ENCODE data around the gene L1TD1. TPM values are rescaled to one million over a fixed set of nuclear protein-coding genes. Genes with fewer than 3 reads are reported as not detected.
"Not testable (repeated sequence)": the region's sequence is repeated elsewhere in the genome, so short reads cannot be mapped to it uniquely, and the experiment has no call there.

The L1TD1 gene
- total RNA-seq (1 to 10 TPM in 1 of 2 donors, under 1 TPM in 1; 0.46 to 2.0 TPM), polyA plus RNA-seq (under 1 TPM; 0.28 to 0.77 TPM)
- long read RNA-seq, donor 1, result 0 reads
- long read RNA-seq, donor 2, result 0 reads
- long read RNA-seq, donor 3, result 0 reads
- long read RNA-seq, donor 4, partial matches to known transcripts, result 18 of 18 reads
- long read RNA-seq, donor 4, other reads (novel, unspliced or antisense), result 0 of 18 reads
- long read RNA-seq, donor 5, partial matches to known transcripts, result 0 of 1 reads
- long read RNA-seq, donor 5, other reads (novel, unspliced or antisense), result 0 of 1 reads

- Histone ChIP-seq H3K4me1 (ENCODE audit: control insufficient read depth in 5 of 5, insufficient read depth in 5 of 5, low read length in 5 of 5) (peaks cover 0 to 8% (median 0%) of the 10 kb centered on the region in 5 donors), H3K36me3 (ENCODE audit: control insufficient read depth in 4 of 4, insufficient read depth in 4 of 4, low read length in 4 of 4) (no peaks in the 10 kb centered on the region), H3K9ac (ENCODE audit: insufficient read depth in 1 of 2, low read length in 2 of 2) (peak within 1 kb of the TSS in 1 of 2 donors; percentile 28), H3K27ac (ENCODE audit: low read depth in 1 of 2, low read length in 1 of 2) (no peak within 1 kb of the TSS), H3K9me3 (ENCODE audit: control insufficient read depth in 4 of 4, insufficient read depth in 3 of 4, low read length in 3 of 4) (no peaks in the 10 kb centered on the region), H3K27me3 (ENCODE audit: control insufficient read depth in 3 of 3, insufficient read depth in 3 of 3, low read length in 2 of 3) (peaks cover 0 to 5% (median 4%) of the 10 kb centered on the region in 3 donors), H3K4me3 (no peak within 1 kb of the TSS)
- DNase-seq (peak; percentile 85 to 91 (median 86)), ATAC-seq (ENCODE audit: insufficient read depth, low FRiP score) (no peak)
- TF ChIP-seq CTCF (IDR thresholded peaks at IDR 0.05; ENCODE audit: control extremely low read depth, extremely low read depth), result no peak
- WGBS, 2 donors, result 14 to 15% methylated on average over 54 to 55 of the region's 55 CpGs
Observed at GRCh38 chr1:62194651-62195544, at the start of gene L1TD1. Gene L1TD1 (plus strand): TSS chr1:62194849. CDS start chr1:62206629, 11,780 bp downstream.

GRCh38 chr1:62159940-62160348 lies 34.7 kb upstream of the L1TD1 start:
- H3K27me3 ChIP-seq (ENCODE audit: control insufficient read depth in 3 of 3, insufficient read depth in 3 of 3, low read length in 2 of 3), result no peaks in the 10 kb centered on the region
- 81 to 86% methylated on average over 6 of the region's 6 CpGs for WGBS, 2 donors
- H3K9ac ChIP-seq (ENCODE audit: insufficient read depth in 1 of 2, low read length in 2 of 2), result no peak overlapping the region
- TF ChIP-seq CTCF (IDR thresholded peaks at IDR 0.05; ENCODE audit: control extremely low read depth, extremely low read depth), result no peak
- ATAC-seq (ENCODE audit: insufficient read depth, low FRiP score), result no peak
- no peak for DNase-seq
- no peak overlapping the region for H3K4me3 ChIP-seq
- H3K36me3 ChIP-seq (ENCODE audit: control insufficient read depth in 4 of 4, insufficient read depth in 4 of 4, low read length in 4 of 4), result peaks cover 0 to 4% (median 1%) of the 10 kb centered on the region in 4 donors
- no peak overlapping the region for H3K27ac ChIP-seq (ENCODE audit: low read depth in 1 of 2, low read length in 1 of 2)
- no peaks in the 10 kb centered on the region for H3K4me1 ChIP-seq (ENCODE audit: control insufficient read depth in 5 of 5, insufficient read depth in 5 of 5, low read length in 5 of 5)
- no peaks in the 10 kb centered on the region for H3K9me3 ChIP-seq (ENCODE audit: control insufficient read depth in 4 of 4, insufficient read depth in 3 of 4, low read length in 3 of 4)

- DNase-seq (no peak), ATAC-seq (ENCODE audit: insufficient read depth, low FRiP score) (no peak)
- Histone ChIP-seq H3K9ac (ENCODE audit: insufficient read depth in 1 of 2, low read length in 2 of 2) (no peak overlapping the region), H3K4me3 (no peak overlapping the region), H3K9me3 (ENCODE audit: control insufficient read depth in 4 of 4, insufficient read depth in 3 of 4, low read length in 3 of 4) (no peaks in the 10 kb centered on the region), H3K27ac (ENCODE audit: low read depth in 1 of 2, low read length in 1 of 2) (no peak overlapping the region), H3K27me3 (ENCODE audit: control insufficient read depth in 3 of 3, insufficient read depth in 3 of 3, low read length in 2 of 3) (no peaks in the 10 kb centered on the region), H3K4me1 (ENCODE audit: control insufficient read depth in 5 of 5, insufficient read depth in 5 of 5, low read length in 5 of 5) (no peaks in the 10 kb centered on the region), H3K36me3 (ENCODE audit: control insufficient read depth in 4 of 4, insufficient read depth in 4 of 4, low read length in 4 of 4) (peaks cover 0 to 4% (median 1%) of the 10 kb centered on the region in 4 donors)
- WGBS, 2 donors, result 90 to 97% methylated on average over 1 of the region's 1 CpG
- no peak for TF ChIP-seq CTCF (IDR thresholded peaks at IDR 0.05; ENCODE audit: control extremely low read depth, extremely low read depth)
Observed at GRCh38 chr1:62161711-62162110, 32.9 kb upstream of the L1TD1 start.

GRCh38 chr1:62170380-62170779 lies 24.3 kb upstream of the L1TD1 start:
- H3K27me3 ChIP-seq (ENCODE audit: control insufficient read depth in 3 of 3, insufficient read depth in 3 of 3, low read length in 2 of 3); H3K27ac ChIP-seq (ENCODE audit: low read depth in 1 of 2, low read length in 1 of 2); H3K9me3 ChIP-seq (ENCODE audit: control insufficient read depth in 4 of 4, insufficient read depth in 3 of 4, low read length in 3 of 4); H3K4me1 ChIP-seq (ENCODE audit: control insufficient read depth in 5 of 5, insufficient read depth in 5 of 5, low read length in 5 of 5); H3K36me3 ChIP-seq (ENCODE audit: control insufficient read depth in 4 of 4, insufficient read depth in 4 of 4, low read length in 4 of 4); DNase-seq; H3K4me3 ChIP-seq; H3K9ac ChIP-seq (ENCODE audit: insufficient read depth in 1 of 2, low read length in 2 of 2); ATAC-seq (ENCODE audit: insufficient read depth, low FRiP score): not testable (repeated sequence)
- WGBS, 2 donors, result 65 to 87% methylated on average over 10 of the region's 10 CpGs

All from lung (tissue), 16 donors.